GM18907 (cell line): ENCODE data around the gene ROR2.
A peak's percentile ranks its signal among the peaks of the same experiment; 100 is the strongest.

ENCODE experiments used
- ATAC-seq: cut with Tn5 transposase; IDR thresholded peaks from one replicate; pipeline ENCODE4 v1.9.1; 2021; ENCODE audit warnings: mild to moderate bottlenecking, moderate library complexity; ENCODE audit not compliant: unreplicated experiment

ROR2 gene

GRCh38 chr9:91778031-91778430 is 172.0 kb downstream of the ROR2 start:
- no peak for ATAC-seq

GRCh38 chr9:91777292-91777830 is 172.7 kb downstream of the ROR2 start:
- ATAC-seq: no peak

- ATAC-seq: no peak
These were observed 173.4 kb downstream of the ROR2 start for GRCh38 chr9:91776409-91777291.

- ATAC-seq: no peak
These were observed 174.4 kb downstream of the ROR2 start for GRCh38 chr9:91775708-91776028.

GRCh38 chr9:91775011-91775707 is 174.9 kb downstream of the ROR2 start:
- ATAC-seq: no peak

GRCh38 chr9:91773156-91773555 is 176.9 kb downstream of the ROR2 start:
- no peak for ATAC-seq

- ATAC-seq: no peak
These were observed 178.2 kb downstream of the ROR2 start for GRCh38 chr9:91771864-91772263.

GRCh38 chr9:91771027-91771426 is 179.0 kb downstream of the ROR2 start:
- ATAC-seq: no peak

GRCh38 chr9:91770229-91770628 is 179.8 kb downstream of the ROR2 start:
- ATAC-seq: no peak

GRCh38 chr9:91768977-91769916 is 180.8 kb downstream of the ROR2 start:
- no peak for ATAC-seq

- ATAC-seq: no peak
These were observed 181.5 kb downstream of the ROR2 start for GRCh38 chr9:91768507-91768906.

- ATAC-seq: no peak
These were observed 183.5 kb downstream of the ROR2 start for GRCh38 chr9:91766315-91767069.

GRCh38 chr9:91765296-91765695 is 184.7 kb downstream of the ROR2 start:
- no peak for ATAC-seq

GRCh38 chr9:91764661-91765060 is 185.4 kb downstream of the ROR2 start:
- ATAC-seq: no peak

- ATAC-seq: no peak
These were observed 188.7 kb downstream of the ROR2 start for GRCh38 chr9:91761362-91761761.

GRCh38 chr9:91760906-91761305 is 189.1 kb downstream of the ROR2 start:
- no peak for ATAC-seq

GRCh38 chr9:91758491-91758981 is 191.5 kb downstream of the ROR2 start:
- peak; percentile 81 for ATAC-seq

GRCh38 chr9:91757782-91758181 is 192.2 kb downstream of the ROR2 start:
- no peak for ATAC-seq

GRCh38 chr9:91756510-91756780 is 193.6 kb downstream of the ROR2 start:
- ATAC-seq: no peak

GRCh38 chr9:91755761-91756509 is 194.1 kb downstream of the ROR2 start:
- no peak for ATAC-seq
